SK-N-SH (cell line): ENCODE results near the gene DLG3.

Experiments used
- CTCF ChIP-seq: fragments of 200-600 bp; sonication (generic); IDR thresholded peaks from 2 replicates; pipeline ENCODE4 v1.6.1; 2017; ENCODE audit warnings: antibody characterized with exemption, mild to moderate bottlenecking, moderate library complexity
- EP300 ChIP-seq, 2 experiments: IDR thresholded peaks; 2 replicates each; pipeline versions ENCODE4 v1.4.0 to v1.6.1; 2012; ENCODE audit warnings: borderline replicate concordance in 1 of 2, low read depth in 1 of 2, low read length in 1 of 2
- JUND ChIP-seq: IDR thresholded peaks from 2 replicates; pipeline ENCODE4 v1.4.0; 2012
- NFIC ChIP-seq: IDR thresholded peaks from 2 replicates; pipeline ENCODE4 v1.4.0; 2012; ENCODE audit warnings: borderline replicate concordance
- POLR2AphosphoS5 ChIP-seq: IDR thresholded peaks from 2 replicates; pipeline ENCODE4 v1.6.1; 2012; ENCODE audit warnings: low read depth, low read length
- RAD21 ChIP-seq: IDR thresholded peaks from 2 replicates; pipeline ENCODE4 v1.6.1; 2012; ENCODE audit warnings: mild to moderate bottlenecking, low read length
- REST ChIP-seq: IDR thresholded peaks from 2 replicates; pipeline ENCODE4 v1.6.1; 2012; ENCODE audit warnings: mild to moderate bottlenecking, low read depth, low read length, moderate library complexity
- RFX5 ChIP-seq: IDR thresholded peaks from 2 replicates; pipeline ENCODE4 v1.6.1; 2012; ENCODE audit warnings: mild to moderate bottlenecking, improper control_type of control experiment, low read length
- SMC3 ChIP-seq: IDR thresholded peaks from 2 replicates; pipeline ENCODE4 v1.6.1; 2012; ENCODE audit warnings: low read depth, low read length, improper control_type of control experiment
- TAF1 ChIP-seq: IDR thresholded peaks from 2 replicates; pipeline ENCODE4 v1.6.1; 2012; ENCODE audit warnings: low read depth, mild to moderate bottlenecking, low read length, moderate library complexity, borderline replicate concordance
- TCF12 ChIP-seq: IDR thresholded peaks from 2 replicates; pipeline ENCODE4 v1.4.0; 2012
- YY1 ChIP-seq: IDR thresholded peaks from 2 replicates; pipeline ENCODE4 v1.4.0; 2012; ENCODE audit warnings: low read depth, mild to moderate bottlenecking

- TF ChIP-seq TAF1, result no peak
- TF ChIP-seq JUND, result no peak
- TF ChIP-seq CTCF, result no peak
- TF ChIP-seq EP300 (IDR thresholded peaks at IDR 0.05; ENCODE audit: borderline replicate concordance in 1 of 2, low read depth in 1 of 2, low read length in 1 of 2), result no peak
- TF ChIP-seq POLR2AphosphoS5, result no peak
- TF ChIP-seq RAD21, result no peak
- no peak for TF ChIP-seq YY1
- no peak for TF ChIP-seq RFX5
- no peak for TF ChIP-seq NFIC
- TF ChIP-seq SMC3, result no peak
- no peak for TF ChIP-seq TCF12
- TF ChIP-seq REST, result no peak
Observed at GRCh38 chrX:70500826-70501225, 56.2 kb downstream of the DLG3 start.
